ENCODE data around the gene CLEC6A.
"Not testable (repeated sequence)": the region's sequence is repeated elsewhere in the genome, so short reads cannot be mapped to it uniquely, and the experiment has no call there.

The CLEC6A gene

GRCh38 chr12:8496074-8496473 lies 40.3 kb downstream of the CLEC6A start:
- DNase-seq = not testable (repeated sequence)

DNA sequence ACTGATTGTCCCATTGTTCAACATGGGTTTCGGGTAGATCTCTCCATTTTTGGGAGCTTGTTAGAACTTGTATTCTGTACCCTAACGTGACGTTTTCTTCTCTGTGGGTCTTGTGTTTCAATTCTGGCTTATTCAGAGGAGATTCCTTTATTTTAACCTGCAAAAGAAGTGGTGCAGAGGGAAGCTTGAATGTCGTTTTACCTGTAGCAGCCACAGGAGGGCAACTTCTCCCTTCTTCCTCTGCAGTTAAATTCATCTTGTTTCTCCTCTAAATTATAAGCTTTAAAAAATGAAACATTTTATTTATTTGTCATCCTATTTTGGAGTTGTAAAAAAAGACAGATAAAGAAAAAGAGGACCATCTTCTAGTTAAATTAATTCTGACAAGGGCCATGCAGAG lies 43.9 kb downstream of the CLEC6A start:
- no peak for DNase-seq

DNA sequence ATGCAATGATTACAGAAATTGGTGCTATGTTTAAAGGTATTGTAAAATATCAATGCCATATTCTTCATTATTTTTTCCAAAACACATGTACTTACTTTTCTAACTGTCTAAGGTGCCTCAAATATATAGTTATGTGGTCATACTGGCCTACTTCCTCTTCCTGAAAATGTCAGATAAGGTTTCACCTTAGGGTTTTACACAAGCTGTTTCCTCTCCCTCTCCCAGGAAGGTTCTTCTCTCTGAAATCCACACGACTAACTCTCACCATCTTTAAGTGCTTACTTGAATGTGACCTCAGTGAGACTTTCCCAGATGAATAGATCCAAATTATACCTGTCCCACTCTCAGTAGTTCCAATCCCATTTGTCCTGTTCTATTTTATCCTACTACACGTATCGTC lies 46.0 kb downstream of the CLEC6A start:
- DNase-seq = no peak

DNA sequence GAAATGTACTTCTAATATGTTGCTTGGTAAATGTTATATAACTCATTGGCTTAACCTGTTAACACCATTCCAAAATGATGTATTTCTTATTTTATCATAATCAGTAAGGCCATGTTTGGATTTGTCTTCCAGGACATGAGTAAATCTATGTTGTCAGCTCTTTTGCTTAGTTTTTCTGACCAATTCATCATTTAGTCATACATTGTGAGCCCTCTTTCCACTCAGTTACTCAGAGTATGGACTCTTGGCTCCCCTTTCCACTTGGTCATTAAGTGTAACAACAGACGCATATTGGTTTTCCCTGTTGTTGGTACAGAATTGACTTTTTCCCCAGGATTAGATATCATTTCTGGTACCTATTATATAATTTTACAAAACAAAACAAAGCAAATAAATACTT lies 48.6 kb downstream of the CLEC6A start:
- no peak for DNase-seq

- DNase-seq = no peak
These were observed 51.8 kb downstream of the CLEC6A start for GRCh38 chr12:8507596-8507995.

DNA sequence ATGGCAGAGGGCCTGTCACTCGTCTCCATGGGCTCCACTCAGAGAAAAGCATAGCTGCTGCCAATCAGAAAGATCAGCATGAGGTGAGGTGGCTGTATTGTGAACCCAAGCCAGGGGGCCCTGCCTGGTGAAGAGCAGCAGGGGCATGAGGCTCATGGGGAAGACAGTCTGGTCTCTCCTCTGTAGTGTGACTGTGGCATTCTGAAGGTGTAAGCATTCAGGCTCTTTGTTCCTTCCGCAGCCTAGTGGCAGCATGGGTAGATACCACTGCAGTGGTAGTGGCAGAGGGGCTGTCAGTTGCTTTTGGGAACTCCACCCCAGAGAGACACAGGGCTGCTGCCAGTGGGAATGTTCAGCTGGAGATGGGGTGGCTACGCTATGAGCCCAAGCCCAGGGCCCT lies 52.5 kb downstream of the CLEC6A start:
- no peak for DNase-seq

GRCh38 chr12:8508910-8509841 lies 53.4 kb downstream of the CLEC6A start:
- DNase-seq = no peak

DNA sequence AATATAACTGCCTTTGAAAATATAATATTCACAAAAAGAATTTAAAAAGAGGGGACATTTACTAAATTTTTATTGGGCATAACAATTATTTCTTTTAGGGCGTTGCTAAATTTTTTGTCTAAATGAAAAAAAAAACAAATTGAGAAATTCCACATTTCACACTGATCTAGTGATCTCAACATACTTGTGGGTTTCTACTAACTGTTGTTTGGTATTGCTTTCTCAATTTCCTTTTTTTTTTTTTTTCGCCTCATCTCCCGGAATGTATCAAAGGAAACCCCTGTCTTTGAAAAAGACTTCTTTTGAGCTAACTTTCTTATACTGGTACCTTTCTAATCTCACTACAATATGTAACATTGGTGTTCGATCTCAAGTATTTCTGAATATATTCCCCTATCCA lies 57.5 kb downstream of the CLEC6A start, which contains the start of gene CLEC4D:
Gene CLEC4D (plus strand): TSS at position 248 of the 400 bp plus-strand sequence. CDS start 230 bp downstream, outside the sequence.
- no peak for DNase-seq

GRCh38 chr12:8517971-8518370 lies 62.2 kb downstream of the CLEC6A start:
- no peak for DNase-seq

DNA sequence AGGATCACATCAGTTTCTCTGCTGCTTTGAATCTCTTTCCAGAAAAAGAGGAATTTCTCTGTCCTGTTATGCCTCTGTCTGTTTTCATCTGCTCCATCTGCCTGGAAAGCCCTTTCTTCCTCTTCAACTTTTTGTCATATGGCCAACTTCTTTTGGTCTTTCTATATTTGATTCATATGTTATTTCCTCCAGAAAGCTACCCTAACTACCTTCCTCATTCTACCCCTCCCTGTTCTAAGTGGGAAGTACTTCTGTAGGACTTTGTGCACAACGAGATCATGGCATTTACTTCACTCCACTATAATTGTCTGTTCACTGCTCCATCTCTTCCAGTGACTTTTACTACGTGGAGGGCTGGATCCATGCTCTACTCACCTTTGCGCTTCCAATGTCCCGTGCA lies 63.4 kb downstream of the CLEC6A start:
- no peak for DNase-seq

DNA sequence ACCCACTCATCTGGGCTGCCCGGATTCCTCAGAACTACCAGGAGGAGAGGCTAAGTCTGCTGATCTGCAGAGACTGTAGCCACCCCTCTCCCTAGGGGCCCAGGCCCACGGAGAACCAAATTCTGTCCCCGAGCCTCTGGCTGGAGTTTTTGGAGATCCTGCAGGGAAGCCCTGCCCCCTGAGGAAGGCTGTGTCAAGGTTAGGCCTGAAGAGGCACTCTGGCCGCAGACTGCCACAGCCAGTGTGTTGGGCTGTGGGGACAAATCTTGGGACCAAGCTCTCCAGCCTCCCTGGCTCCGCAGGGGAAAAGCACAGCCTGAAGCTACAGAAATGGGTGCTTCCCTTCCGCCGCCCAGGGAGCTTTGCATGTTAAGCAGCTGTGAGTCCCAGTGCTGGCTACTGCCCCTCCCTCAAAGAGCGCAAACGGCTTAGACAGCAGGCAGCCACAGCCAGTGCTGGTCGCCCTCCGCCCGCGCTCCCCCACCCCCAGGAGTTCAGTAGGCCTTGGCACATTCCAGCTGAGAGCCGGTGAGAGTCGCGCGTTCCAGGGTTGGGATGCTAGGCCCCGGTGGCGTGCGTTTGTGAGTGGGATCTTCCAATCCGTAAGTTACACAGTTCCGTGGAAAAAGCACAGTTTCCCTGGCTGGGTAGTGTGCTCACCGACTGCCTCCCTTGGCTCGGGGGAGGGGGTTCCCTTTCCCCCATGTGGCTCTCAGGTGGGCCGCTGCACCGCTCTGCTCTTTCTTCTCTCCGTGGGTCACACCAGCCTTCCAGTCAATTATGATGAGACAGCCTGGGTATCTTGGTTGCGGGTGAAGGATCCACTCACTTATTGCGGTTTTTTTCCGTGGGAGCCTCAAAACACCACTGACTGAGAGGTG lies 71.7 kb downstream of the CLEC6A start:
- DNase-seq = no peak
